Mesodermal cell (in vitro differentiated cells): ENCODE data around the gene CACNA1C. TPM values are rescaled to one million over a fixed set of nuclear protein-coding genes. Genes with fewer than 3 reads are reported as not detected.

Experiments
- H3K27ac ChIP-seq: 2 replicates; pipeline ENCODE4 v1.7.0; 2013; ENCODE audit warnings: mild to moderate bottlenecking, low read depth, low read length, moderate library complexity; ENCODE audit not compliant: severe bottlenecking
- H3K36me3 ChIP-seq: 2 replicates; pipeline ENCODE4 v1.7.1; 2013; ENCODE audit warnings: mild to moderate bottlenecking, low read length, moderate library complexity; ENCODE audit not compliant: control insufficient read depth, insufficient read depth
- H3K4me1 ChIP-seq: one replicate; pipeline ENCODE4 v1.7.1; 2013; ENCODE audit warnings: mild to moderate bottlenecking, low read length; ENCODE audit not compliant: insufficient read depth, control insufficient read depth, poor library complexity, severe bottlenecking
- H3K4me3 ChIP-seq: 2 replicates; pipeline ENCODE4 v1.7.0; 2013; ENCODE audit warnings: low read length, control low read depth, mild to moderate bottlenecking; ENCODE audit not compliant: insufficient read depth, poor library complexity, severe bottlenecking; ENCODE audit errors: extremely low read depth
- H3K9me3 ChIP-seq: 2 replicates; pipeline ENCODE4 v1.7.1; 2013; ENCODE audit warnings: mild to moderate bottlenecking, low read length, moderate library complexity; ENCODE audit not compliant: control insufficient read depth
- WGBS, 2 experiments: methylation state at CpG; one replicate each; pipeline ENCODE4 v1.1.5; 2013; ENCODE audit warnings: missing lambda C conversion rate in 2 of 2; ENCODE audit not compliant: insufficient coverage in 2 of 2; 5-methylcytosine and 5-hydroxymethylcytosine counted together
- polyA plus RNA-seq, 2 experiments: library from polyadenylated mRNA; stranded (reverse); fragments of 50-300 nt; gene quantifications; one replicate each; pipeline ENCODE4 v1.2.3, GENCODE V29; 2013

The CACNA1C gene
- 8.0 TPM for polyA plus RNA-seq (2013, experiment 1 of 2)
- 8.2 TPM for polyA plus RNA-seq (2013, experiment 2 of 2)

- Histone ChIP-seq H3K4me1 (peaks cover 9% of the 10 kb centered on the region), H3K4me3 (peak within 1 kb of the TSS; percentile 53), H3K36me3 (no peaks in the 10 kb centered on the region), H3K27ac (peak within 1 kb of the TSS; percentile 29), H3K9me3 (no peaks in the 10 kb centered on the region)
- 0 to 1% methylated on average over 39 to 55 of the region's 90 CpGs for WGBS, 2 experiments
Observed at GRCh38 chr12:2052826-2053678, at the start of gene CACNA1C. CACNA1C (plus strand) TSS chr12:2052987; CDS start chr12:2053563, 576 bp downstream.

GRCh38 chr12:2003676-2004112, 49.1 kb upstream of the CACNA1C start:
- Histone ChIP-seq H3K36me3 (no peaks in the 10 kb centered on the region), H3K4me1 (peaks cover 5% of the 10 kb centered on the region), H3K9me3 (no peaks in the 10 kb centered on the region), H3K27ac (peak overlapping the region; percentile 92), H3K4me3 (peak overlapping the region; percentile 85)
- 0 to 1% methylated on average over 10 to 12 of the region's 13 CpGs for WGBS, 2 experiments

- Histone ChIP-seq H3K4me3 (peak within 1 kb of the TSS; percentile 85), H3K36me3 (no peaks in the 10 kb centered on the region), H3K9me3 (no peaks in the 10 kb centered on the region), H3K4me1 (peaks cover 5% of the 10 kb centered on the region), H3K27ac (peak within 1 kb of the TSS; percentile 92)
- 2 to 3% methylated on average over 33 to 45 of the region's 55 CpGs for WGBS, 2 experiments
Observed at GRCh38 chr12:2004113-2004929, 48.5 kb upstream of the CACNA1C start, which contains the start of gene DCP1B. DCP1B (minus strand) TSS chr12:2004457; CDS start chr12:2004431, 26 bp downstream.

GRCh38 chr12:2008677-2009076, 44.1 kb upstream of the CACNA1C start:
- H3K4me3 ChIP-seq: no peak overlapping the region
- no peaks in the 10 kb centered on the region for H3K36me3 ChIP-seq
- no peaks in the 10 kb centered on the region for H3K9me3 ChIP-seq
- H3K27ac ChIP-seq: no peak overlapping the region
- 92 to 95% methylated on average over 3 to 4 of the region's 5 CpGs for WGBS, 2 experiments
- H3K4me1 ChIP-seq: peaks cover 7% of the 10 kb centered on the region

GRCh38 chr12:2009623-2010022, 43.2 kb upstream of the CACNA1C start:
- no peaks in the 10 kb centered on the region for H3K9me3 ChIP-seq
- H3K4me1 ChIP-seq: peaks cover 14% of the 10 kb centered on the region
- H3K36me3 ChIP-seq: no peaks in the 10 kb centered on the region
- 80% methylated on average over 1 of the region's 1 CpG; no CpG with 5 or more reads in 1 of the 2 experiments for WGBS, 2 experiments
- H3K4me3 ChIP-seq: no peak overlapping the region
- no peak overlapping the region for H3K27ac ChIP-seq

GRCh38 chr12:2011643-2012607, 40.9 kb upstream of the CACNA1C start:
- H3K9me3 ChIP-seq: no peaks in the 10 kb centered on the region
- H3K27ac ChIP-seq: no peak overlapping the region
- H3K36me3 ChIP-seq: no peaks in the 10 kb centered on the region
- 88% methylated on average over 5 to 6 of the region's 7 CpGs for WGBS, 2 experiments
- H3K4me1 ChIP-seq: peaks cover 14% of the 10 kb centered on the region
- no peak overlapping the region for H3K4me3 ChIP-seq

- no peaks in the 10 kb centered on the region for H3K9me3 ChIP-seq
- H3K4me1 ChIP-seq: peaks cover 14% of the 10 kb centered on the region
- 94 to 100% methylated on average over 1 to 3 of the region's 3 CpGs for WGBS, 2 experiments
- peak overlapping the region; percentile 46 for H3K27ac ChIP-seq
- no peaks in the 10 kb centered on the region for H3K36me3 ChIP-seq
- H3K4me3 ChIP-seq: no peak overlapping the region
Observed at GRCh38 chr12:2013086-2013485, 39.7 kb upstream of the CACNA1C start.

GRCh38 chr12:2013527-2014223, 39.1 kb upstream of the CACNA1C start:
- Histone ChIP-seq H3K4me1 (peaks cover 14% of the 10 kb centered on the region), H3K27ac (peak overlapping the region; percentile 46), H3K9me3 (no peaks in the 10 kb centered on the region), H3K36me3 (no peaks in the 10 kb centered on the region), H3K4me3 (no peak overlapping the region)
- 80% methylated on average over 1 of the region's 4 CpGs; no CpG with 5 or more reads in 1 of the 2 experiments for WGBS, 2 experiments

GRCh38 chr12:2014231-2014630, 38.6 kb upstream of the CACNA1C start:
- Histone ChIP-seq H3K36me3 (no peaks in the 10 kb centered on the region), H3K27ac (peak overlapping the region; percentile 46), H3K4me3 (no peak overlapping the region), H3K4me1 (peaks cover 14% of the 10 kb centered on the region), H3K9me3 (no peaks in the 10 kb centered on the region)
- WGBS, 2 experiments: 100% methylated on average over 3 of the region's 4 CpGs
